ENCODE data around the gene FRMD4A.

The FRMD4A gene

DNA sequence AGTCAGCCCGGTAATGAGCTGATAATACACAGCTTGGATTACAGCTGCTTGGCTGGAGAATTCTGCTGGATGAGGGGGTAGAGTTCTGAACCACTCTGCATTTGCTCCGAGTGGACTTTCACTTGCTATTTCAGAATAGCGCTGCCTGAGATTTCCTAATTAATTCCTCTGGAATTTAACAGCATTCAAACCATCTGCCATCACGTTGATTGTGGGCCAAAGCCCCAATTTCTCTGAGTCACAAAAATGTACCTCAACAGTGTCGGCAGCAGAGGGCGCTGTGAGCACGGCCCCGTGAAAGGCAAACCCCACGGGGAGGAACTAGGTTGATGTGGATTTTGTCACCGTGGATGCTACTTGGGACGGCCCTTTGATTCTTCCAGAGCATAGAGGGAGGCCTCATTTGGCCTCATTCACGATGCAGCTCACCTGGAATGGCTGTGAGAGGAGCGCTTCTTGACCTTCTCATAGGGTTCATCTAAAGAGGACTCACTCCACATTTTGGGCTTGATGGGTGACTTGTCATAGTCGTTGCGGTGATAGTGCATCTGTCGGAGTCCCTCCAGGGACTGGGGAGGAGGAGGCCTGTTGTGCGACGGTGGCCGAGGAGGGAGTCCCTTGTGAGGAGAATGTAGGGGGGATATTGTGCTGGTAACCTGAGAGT, 670.7 kb downstream of the FRMD4A start:
- peak; percentile 92 for FAIRE-seq
- peak; percentile 67 for DNase-seq (ENCODE audit: extremely low spot score, insufficient read length, low read depth)

DNA sequence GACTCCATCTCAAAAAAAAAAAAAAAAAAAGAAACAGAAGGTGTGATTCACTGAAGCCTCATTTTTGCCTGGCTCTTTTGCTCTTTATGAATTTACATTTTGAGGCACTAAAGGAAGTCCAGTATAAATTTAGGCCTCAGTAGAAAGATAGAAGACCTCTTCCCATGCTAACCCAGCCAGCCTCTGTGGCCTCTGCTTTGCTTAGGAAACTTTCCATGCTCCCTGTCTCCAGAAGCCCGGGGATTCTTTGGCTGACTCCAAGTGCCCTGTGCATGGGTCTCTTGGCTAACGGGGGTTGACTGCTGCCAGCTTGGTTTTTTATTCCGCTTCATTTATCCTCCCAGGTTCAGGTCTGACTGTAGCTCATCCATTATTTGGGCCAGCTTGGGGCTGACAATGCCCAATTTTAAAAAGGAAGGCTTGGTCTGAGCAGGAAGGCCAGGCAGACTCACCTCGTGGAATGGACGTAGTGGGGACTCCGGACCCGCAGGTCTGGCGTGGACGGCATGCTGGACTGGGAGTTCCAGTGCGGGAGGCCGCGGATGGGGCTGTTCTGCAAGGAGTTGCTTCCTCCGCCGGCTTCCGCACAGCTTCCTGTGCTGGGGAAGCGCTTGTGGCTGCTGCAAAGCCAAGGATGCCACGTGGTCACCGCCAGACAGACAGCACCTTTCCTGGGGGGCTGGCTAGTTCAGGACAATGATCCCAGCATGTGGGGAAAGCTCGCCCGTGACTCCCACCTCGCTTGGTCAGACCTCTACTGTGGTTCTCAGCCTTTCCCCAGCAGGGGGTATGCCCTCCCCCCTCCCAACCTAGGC, 671.6 kb downstream of the FRMD4A start:
- FAIRE-seq (no peak), DNase-seq (ENCODE audit: extremely low spot score, insufficient read length, low read depth) (no peak)

DNA sequence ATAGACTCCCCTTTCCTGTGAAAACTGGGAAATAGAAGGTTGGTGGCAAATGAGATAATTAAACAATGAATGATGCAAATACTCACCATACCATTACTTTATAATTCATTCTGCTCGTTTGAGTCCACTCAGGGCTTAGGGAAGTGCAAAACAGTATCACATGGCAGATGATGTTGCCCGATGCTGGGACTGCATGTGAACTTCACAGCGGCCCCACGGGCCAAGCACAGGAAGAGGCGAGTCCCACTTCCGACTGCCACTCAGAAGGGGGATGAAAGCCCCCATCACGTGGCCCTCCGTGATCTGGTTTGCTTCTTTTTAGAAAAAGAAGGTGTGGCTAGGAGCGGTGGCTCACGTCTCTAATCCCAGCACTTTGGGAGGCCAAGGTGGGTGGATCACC, 672.5 kb downstream of the FRMD4A start:
- FAIRE-seq (no peak), DNase-seq (ENCODE audit: extremely low spot score, insufficient read length, low read depth) (no peak)

DNA sequence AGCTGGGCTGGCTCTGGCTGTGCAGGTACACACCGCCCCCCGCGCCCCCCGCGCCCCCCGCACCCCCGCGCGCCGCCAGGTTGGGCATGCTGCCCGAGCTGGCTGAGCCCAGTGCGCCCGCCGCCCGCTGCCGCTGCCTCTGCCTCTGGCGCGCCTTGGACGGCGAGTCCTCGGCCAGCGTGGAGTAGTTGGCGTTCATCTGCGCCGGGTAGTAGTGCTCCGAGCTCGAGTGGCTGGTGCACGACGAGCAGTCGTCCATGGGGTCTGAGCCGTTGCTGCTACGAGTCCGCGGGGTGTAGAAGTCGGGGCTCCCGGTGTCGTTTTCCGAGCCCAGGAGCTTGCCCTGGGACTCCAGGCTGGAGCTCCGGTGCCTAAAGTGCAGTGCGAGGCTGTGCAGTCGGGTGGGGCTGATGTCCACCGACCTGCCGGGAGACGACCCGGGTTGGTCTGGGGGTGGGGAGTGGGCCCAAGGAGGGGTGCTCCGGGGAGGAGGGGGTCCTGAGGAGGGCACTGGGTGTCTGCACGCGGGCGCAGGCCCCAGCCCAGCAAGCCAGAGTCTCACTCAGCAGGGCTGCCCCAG, 673.5 kb downstream of the FRMD4A start:
- DNase-seq (ENCODE audit: extremely low spot score, insufficient read length, low read depth), result no peak
- FAIRE-seq, result no peak

DNA sequence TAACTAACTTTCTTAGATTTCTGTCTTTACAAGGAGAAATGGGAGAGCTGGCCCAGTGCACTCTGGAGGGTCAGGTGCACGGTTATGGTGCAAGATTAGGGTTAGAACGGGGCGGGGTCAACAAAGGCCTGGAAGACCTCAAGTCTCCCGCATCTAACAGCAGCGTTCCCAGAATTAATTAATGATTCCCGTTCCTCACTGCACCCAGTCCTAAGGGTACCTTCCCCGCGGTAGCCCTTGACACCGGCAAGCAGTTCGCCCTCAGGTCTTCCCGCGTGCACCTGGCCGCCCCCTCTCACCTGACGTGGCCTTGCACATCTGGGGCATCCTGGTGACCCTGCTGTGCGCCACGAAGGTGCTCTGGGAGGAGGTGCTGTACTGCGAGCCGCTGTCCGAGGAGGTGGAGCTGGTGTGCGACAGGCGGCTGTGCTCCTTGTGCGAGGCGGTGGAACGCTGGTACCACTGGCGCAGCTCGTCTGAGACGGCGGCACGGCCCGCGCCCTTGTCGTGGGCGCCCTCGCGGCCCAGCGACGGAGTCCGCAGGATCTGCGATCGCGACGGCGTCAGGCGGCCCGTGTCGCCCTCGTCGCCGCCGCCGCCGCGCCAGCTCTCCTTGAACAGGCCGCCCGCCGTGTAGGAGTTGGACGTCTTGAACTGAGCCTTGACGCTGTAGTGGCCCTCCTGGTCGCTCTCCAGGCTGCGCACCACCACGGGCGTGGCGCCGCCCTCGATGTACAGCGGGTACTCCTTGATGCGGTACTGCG, 674.2 kb downstream of the FRMD4A start:
- FAIRE-seq (no peak), DNase-seq (ENCODE audit: extremely low spot score, insufficient read length, low read depth) (no peak)

DNA sequence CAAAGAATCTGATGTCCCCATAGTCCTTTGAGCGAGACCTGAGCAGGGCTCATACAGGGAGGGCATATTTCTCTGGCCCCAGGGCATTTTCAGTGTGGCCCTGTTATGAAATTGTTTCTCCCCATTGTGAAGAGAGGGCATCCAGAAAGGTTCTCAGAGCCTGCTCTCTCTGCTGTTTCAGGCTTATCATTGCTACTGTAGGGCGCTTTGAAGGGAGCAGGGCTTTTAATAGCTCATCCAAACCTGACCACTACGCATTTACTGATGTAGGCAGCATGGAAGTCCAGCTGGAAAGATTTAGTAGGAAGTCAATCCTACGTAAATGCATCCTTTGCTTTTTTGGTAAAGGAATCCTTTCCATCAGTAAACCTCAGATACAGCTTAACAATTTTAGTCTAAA, 675.9 kb downstream of the FRMD4A start:
- no peak for DNase-seq (ENCODE audit: extremely low spot score, insufficient read length, low read depth)
- peak; percentile 5 for FAIRE-seq

DNA sequence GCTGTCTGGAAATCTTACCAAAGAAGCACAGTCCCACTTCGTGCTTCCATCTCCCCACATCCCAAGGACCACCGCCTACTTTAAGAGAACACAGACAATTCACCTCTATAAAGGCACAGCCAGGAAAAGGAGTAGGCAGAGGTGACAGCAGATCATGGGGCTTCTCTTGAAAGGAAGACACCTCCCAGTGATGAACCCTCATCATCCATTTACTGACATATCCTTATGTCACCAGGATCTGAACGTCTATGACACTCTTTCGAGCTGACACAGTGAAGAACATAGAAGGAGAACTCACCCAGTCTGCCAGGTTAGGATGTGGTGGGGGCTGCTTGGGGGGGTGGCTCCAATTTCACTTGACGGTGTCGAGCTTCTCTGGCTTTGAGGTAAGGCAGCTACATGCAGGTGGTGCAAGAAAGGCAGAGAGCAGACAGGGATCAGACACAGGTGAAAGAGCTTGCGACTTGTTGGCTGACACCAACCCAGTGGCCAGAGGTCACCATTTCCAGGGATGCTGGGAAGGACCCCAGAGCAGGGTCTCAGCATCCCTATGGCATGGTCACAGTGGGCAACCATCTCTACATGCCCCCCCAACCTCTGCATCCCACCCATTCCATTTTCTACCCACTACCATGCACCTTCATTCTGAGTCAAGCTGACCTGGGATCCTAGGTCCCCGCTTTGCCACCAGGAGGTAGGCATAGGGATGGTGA, 676.5 kb downstream of the FRMD4A start:
- no peak for DNase-seq (ENCODE audit: extremely low spot score, insufficient read length, low read depth)
- no peak for FAIRE-seq

DNA sequence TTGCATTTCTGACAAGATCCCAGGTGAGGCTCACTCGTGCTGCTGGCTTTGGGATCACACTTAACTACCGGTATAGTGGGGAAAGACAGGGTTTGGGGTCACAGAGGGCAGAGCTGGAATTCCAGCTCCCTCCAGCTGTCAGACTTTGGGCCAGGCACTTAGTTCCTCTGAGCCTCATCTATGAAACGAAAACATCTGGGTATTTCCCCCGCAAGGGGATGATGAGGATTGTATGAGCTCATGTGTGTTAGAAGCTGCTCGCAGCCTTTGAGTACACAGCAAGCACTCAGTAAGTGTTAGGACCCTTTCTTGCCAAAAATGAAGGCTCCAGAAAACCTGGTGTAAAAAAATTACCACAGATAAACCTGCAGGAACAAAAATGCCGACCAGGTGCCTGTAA, 677.9 kb downstream of the FRMD4A start:
- FAIRE-seq (no peak), DNase-seq (ENCODE audit: extremely low spot score, insufficient read length, low read depth) (no peak)

DNA sequence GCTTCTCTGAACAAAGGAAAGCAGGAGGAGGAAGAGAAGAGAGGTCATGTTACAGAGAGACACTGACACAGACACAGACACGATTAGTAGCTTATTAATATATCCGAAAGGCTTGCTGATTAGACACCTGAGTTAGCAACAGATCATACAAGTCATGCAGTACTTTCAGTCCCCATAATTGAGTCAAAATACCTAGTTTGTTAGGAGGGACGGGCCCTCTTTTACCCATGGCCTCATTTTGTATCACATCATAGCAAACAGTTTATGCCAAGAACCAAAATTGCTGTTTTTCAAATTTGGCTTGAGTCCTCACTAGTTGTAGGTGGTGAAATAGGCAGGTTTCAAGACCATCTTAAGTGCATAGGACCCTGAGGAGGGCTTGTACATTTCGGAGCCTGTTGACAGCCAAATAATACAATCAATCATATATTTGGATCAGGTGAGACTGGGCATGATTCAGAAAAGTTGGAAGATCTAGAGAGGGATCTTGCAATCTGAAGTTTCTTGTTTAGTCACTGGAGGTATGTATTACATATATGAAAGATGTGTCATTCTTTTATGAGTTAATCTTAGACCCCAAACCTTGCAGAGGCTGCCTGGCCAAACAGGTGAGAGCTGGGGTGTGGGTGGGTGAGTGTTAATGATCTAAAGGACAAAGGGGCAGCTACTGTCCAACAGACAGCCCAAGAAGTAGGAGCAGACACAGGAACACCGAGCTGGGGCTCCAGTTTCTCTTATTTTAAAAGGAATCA, 678.6 kb downstream of the FRMD4A start:
- FAIRE-seq, result no peak

DNA sequence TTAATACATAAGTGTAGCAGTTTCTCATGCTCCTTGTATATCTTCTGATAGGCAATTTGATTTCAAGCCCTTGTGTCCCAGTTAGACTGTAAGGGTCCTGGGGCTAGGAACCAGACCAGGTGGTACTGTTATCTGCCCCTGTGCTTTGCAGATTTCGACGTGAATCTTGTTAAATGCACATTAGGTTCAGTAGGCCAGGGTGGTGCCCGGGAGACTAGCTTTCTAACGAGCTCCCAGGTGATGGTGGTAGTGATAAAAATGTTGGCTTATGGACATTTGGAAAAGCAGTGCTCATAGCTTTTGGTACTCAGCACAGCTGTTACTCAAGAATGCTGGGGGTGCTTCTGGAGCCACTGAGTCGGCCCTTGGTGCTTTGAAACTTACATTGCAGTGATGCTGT, 679.8 kb downstream of the FRMD4A start:
- DNase-seq (ENCODE audit: extremely low spot score, insufficient read length, low read depth) (no peak), FAIRE-seq (no peak)

More for the DNA sequence above, 678.6 kb downstream of the FRMD4A start:
- no peak for DNase-seq (ENCODE audit: extremely low spot score, insufficient read length, low read depth)

DNA sequence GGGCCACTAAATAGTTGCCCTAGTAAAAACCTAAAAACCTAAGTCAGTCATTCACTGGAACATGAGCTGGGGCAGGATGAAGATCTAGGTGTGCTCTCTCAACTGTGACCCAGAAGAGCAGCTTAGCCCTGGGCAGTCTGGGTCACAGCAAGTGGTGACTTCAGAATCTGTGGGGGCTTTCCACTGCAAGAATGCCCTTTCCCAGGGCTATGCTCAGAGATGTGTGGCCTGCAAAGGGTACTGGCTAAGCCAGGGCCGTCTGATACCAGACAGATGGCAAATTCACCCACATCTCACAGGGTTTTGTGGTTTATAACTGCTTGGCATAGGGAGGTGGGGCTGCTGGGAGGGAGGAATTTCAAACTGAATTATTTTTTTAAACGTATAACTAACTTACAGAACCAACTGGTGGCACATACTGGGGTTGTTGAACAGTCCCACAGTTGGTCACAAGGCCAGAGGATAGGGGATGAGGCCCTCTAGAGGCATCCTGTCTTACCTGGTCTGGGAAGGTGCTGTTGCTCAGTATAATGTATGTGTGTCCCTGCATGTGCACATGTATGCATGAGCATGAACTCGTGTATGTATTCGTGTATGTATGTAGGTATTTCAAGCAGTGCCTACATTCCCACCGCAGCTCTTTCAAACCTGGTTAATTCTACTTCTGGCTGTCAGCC, 680.7 kb downstream of the FRMD4A start:
- FAIRE-seq (peak; percentile 12), DNase-seq (ENCODE audit: extremely low spot score, insufficient read length, low read depth) (no peak)

DNA sequence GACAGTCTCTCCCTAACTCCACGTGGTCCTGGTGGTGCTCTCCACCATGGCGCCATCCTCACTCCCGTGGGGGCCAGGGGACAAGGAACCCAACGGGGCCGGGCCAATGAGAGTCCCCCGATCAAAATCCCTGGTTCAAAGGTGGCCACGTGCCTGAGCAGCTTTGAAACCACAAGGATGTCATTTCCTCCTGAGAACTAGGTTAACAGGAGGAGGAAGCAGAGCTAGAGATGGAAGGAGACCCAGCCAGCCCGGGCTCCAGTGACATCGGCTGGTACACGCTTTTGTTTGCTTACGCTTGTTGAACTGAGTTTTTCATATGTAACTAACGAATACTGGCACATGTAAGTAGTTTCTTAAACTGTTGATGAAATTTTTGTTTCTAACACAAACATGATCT, 682.3 kb downstream of the FRMD4A start:
- FAIRE-seq (no peak), DNase-seq (ENCODE audit: extremely low spot score, insufficient read length, low read depth) (no peak)

DNA sequence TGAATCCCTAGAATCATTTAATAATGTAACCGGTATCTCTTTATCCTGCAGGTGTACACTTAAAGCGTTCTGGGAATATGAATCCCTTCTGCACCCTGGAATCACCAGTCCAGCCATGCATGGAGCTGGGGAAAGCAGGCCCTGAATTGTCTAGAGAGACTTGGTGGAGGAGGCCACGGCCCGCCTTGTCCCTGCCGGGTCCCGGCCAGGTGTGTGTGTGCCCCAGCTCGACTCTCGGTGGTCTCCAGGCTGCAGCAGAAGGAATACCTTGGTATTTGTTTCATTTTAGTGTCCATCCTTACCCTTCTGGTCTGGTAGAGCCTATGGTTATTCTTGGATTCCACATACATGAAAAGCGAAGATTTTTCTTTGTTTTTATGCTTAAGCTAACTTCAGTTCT, 685.9 kb downstream of the FRMD4A start:
- no peak for FAIRE-seq
- DNase-seq (ENCODE audit: extremely low spot score, insufficient read length, low read depth), result no peak

DNA sequence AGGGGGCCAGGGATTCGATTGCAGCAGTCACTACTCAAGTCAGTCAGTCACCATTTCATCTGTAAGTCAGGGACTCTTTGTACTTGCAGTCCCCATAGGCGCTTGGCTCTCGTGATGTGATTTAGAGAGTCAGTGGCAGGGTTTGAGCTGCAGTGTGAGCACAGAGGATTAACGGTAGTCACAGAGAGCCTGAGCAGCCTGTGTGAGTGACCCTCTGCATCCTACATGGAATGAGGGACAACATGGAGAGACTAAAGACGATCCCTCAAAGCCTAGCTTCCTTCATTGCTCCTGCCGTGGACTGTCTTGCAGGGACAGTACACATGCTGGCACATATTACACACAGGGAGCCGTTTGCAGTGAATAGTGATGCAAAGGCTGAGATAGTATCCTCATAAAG, 687.7 kb downstream of the FRMD4A start:
- FAIRE-seq (no peak), DNase-seq (ENCODE audit: extremely low spot score, insufficient read length, low read depth) (no peak)

DNA sequence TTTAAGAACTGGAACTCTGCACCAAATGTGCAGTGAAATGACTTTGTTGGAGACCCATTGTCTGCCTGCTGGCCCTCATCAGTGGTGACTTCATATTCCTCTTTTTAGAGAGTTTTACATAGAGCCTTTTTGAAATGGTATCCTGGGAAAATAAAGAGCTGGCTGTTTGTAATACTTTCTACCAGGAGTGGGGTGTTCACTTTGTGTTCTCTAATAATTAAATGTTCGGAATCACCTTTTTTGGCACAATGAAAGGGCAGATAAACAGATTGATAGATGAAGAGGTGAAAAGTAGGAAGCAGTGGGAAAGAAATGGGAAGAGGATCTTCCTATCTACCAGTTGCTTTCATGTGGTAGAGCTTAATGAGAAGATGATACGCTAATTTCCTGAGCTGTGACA, 688.4 kb downstream of the FRMD4A start:
- DNase-seq (ENCODE audit: extremely low spot score, insufficient read length, low read depth) (no peak), FAIRE-seq (no peak)

DNA sequence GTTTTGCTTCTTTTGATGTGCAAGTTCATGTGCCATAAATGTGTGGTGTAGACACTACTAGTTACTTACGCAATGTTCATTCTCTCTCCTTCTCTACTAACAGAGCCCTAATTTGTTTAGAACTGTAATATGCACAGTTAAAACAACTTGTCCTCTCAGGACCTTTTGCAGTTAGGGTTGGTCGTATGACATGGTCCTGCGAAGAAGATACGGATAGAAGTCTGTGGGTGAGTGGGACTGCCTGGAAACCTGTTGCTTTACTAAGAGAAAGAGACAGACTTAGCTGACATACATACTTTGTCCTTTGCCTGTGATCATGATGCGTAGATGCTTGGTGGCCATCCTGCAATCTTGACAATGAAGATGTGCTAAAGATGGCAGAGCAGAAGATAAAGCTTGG, 692.8 kb downstream of the FRMD4A start:
- FAIRE-seq, result no peak
- no peak for DNase-seq (ENCODE audit: extremely low spot score, insufficient read length, low read depth)

DNA sequence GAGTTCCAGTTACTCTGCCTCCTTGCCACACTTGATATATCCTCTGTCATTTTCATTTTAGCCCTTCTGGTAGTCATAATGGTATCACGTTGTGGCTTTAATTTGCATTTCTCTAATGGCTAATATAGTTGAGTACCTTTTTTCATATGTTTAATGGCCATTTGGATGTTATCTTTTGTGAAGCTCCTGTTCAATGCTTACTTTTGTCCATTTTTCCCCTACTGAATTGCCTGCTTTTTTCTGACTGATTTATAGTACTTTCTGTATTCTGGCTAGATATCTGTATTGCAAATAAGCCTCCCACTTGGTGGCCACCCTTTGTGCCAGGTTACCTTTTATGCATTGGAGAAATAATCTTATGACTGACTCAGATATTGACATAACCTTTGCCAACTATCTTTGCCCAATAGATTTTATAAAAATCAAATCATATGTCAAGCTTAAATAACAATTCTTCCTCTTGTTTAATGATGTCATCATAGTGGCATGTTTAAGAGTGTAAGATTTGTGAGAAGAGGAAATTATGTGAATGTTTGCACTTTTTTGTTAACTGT, 693.3 kb downstream of the FRMD4A start:
- FAIRE-seq (no peak), DNase-seq (ENCODE audit: extremely low spot score, insufficient read length, low read depth) (no peak)

DNA sequence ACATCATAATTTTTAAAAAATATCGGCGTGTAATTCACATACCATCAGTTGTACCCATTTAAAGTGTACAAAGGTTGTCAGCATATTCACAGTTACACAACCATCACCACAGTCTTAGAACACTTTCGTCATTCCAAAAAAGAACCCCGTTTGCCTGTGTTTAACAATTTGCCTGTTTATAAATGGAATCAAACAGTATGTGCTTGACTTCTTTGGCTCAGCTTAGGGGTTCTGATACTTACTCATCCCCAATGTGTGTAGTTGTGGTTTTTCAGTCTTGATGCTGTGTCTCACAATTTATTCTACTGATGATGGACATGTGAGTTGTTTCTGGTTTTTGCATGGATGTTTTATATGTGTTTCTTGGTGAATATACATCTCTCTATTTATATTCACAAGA, 693.9 kb downstream of the FRMD4A start:
- FAIRE-seq, result no peak
- no peak for DNase-seq (ENCODE audit: extremely low spot score, insufficient read length, low read depth)

DNA sequence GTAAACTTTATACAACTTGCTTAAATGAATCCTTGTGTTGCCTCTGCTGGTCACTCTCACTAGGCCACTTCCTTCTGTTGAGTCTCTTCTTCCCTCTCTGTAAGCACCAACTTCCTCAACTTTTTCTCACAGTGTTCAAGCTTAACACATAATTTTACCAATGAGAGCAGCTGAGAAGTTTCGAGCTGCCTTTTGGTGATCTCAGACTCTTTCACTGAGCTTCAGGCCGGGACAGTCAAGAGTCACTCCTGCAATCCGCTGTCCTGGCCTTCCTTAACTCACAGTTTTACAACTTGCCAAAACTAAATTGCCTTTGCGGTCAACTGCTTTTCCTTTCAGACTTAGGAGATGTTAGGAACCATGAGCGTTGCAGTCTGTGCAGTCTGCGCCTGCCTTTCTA, 696.5 kb downstream of the FRMD4A start:
- DNase-seq (ENCODE audit: extremely low spot score, insufficient read length, low read depth) (no peak), FAIRE-seq (no peak)

Measured in GM18507 (cell line).